Measurements from ENCODE around the gene OR10P1.

DNA sequence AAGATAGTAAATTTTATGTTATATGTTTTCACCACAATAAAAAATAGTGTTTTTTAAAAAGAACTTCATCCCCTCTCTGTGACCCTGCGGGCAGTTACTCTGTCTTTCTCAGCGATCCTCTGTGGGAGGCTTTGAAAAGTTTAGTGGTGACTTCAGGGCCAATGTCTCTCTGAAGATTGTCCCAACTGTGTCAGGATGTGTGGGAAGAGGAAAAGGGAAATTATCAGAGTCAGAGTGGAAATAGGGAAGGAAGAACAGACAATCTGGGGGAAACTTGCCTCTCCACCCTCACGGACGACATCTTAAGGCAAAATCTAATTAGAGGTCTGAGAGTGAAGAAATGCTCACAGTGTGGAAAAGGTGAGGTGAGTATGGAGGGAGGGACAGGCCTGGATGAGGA lies 3.5 kb upstream of the OR10P1 start:
- no peak for TF ChIP-seq POLR2AphosphoS5 (IDR thresholded peaks at IDR 0.05; ENCODE audit: insufficient read depth in 1 of 2, low read depth in 1 of 2)
- TF ChIP-seq, protein P1, sequence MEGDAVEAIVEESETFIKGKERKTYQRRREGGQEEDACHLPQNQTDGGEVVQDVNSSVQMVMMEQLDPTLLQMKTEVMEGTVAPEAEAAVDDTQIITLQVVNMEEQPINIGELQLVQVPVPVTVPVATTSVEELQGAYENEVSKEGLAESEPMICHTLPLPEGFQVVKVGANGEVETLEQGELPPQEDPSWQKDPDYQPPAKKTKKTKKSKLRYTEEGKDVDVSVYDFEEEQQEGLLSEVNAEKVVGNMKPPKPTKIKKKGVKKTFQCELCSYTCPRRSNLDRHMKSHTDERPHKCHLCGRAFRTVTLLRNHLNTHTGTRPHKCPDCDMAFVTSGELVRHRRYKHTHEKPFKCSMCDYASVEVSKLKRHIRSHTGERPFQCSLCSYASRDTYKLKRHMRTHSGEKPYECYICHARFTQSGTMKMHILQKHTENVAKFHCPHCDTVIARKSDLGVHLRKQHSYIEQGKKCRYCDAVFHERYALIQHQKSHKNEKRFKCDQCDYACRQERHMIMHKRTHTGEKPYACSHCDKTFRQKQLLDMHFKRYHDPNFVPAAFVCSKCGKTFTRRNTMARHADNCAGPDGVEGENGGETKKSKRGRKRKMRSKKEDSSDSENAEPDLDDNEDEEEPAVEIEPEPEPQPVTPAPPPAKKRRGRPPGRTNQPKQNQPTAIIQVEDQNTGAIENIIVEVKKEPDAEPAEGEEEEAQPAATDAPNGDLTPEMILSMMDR (IDR thresholded peaks at IDR 0.05) = no peak
- no peak for TF ChIP-seq POLR2A (IDR thresholded peaks at IDR 0.05)

Data from vagina (tissue), 2 donors.